ENCODE measurements around the gene AMIGO3. TPM values are rescaled to one million over a fixed set of nuclear protein-coding genes. Genes with fewer than 3 reads are reported as not detected.

AMIGO3 gene
- total and polyA plus RNA-seq, 2 experiments from 2014 or later: 2.9 to 10.4 TPM

GRCh38 chr3:49668861-49669260 lies 50.6 kb downstream of the AMIGO3 start:
- no peaks in the 10 kb centered on the region for H3K9me3 Mint-ChIP-seq
- no peaks in the 10 kb centered on the region for H3F3A ChIP-seq (replicated peaks; ENCODE audit: low read depth)
- 0 out of 2 replicates have a peak, but pooled peaks cover 3% of the 10 kb centered on the region for H4K20me1 ChIP-seq (replicated peaks; ENCODE audit: insufficient read depth)
- H3K4me3 Mint-ChIP-seq: no peak overlapping the region
- no peaks in the 10 kb centered on the region for H3K9me2 ChIP-seq (ENCODE audit: insufficient read depth)
- no peak overlapping the region for H3K27ac Mint-ChIP-seq
- H3K79me2 ChIP-seq (replicated peaks; ENCODE audit: insufficient read depth): no peaks in the 10 kb centered on the region
- ATAC-seq: no peak
- TF ChIP-seq, protein P1, sequence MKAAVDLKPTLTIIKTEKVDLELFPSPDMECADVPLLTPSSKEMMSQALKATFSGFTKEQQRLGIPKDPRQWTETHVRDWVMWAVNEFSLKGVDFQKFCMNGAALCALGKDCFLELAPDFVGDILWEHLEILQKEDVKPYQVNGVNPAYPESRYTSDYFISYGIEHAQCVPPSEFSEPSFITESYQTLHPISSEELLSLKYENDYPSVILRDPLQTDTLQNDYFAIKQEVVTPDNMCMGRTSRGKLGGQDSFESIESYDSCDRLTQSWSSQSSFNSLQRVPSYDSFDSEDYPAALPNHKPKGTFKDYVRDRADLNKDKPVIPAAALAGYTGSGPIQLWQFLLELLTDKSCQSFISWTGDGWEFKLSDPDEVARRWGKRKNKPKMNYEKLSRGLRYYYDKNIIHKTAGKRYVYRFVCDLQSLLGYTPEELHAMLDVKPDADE (IDR thresholded peaks at IDR 0.05): no peak
- TF ChIP-seq, protein P2, sequence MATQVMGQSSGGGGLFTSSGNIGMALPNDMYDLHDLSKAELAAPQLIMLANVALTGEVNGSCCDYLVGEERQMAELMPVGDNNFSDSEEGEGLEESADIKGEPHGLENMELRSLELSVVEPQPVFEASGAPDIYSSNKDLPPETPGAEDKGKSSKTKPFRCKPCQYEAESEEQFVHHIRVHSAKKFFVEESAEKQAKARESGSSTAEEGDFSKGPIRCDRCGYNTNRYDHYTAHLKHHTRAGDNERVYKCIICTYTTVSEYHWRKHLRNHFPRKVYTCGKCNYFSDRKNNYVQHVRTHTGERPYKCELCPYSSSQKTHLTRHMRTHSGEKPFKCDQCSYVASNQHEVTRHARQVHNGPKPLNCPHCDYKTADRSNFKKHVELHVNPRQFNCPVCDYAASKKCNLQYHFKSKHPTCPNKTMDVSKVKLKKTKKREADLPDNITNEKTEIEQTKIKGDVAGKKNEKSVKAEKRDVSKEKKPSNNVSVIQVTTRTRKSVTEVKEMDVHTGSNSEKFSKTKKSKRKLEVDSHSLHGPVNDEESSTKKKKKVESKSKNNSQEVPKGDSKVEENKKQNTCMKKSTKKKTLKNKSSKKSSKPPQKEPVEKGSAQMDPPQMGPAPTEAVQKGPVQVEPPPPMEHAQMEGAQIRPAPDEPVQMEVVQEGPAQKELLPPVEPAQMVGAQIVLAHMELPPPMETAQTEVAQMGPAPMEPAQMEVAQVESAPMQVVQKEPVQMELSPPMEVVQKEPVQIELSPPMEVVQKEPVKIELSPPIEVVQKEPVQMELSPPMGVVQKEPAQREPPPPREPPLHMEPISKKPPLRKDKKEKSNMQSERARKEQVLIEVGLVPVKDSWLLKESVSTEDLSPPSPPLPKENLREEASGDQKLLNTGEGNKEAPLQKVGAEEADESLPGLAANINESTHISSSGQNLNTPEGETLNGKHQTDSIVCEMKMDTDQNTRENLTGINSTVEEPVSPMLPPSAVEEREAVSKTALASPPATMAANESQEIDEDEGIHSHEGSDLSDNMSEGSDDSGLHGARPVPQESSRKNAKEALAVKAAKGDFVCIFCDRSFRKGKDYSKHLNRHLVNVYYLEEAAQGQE (IDR thresholded peaks at IDR 0.05; ENCODE audit: unreplicated experiment): no peak
- TF ChIP-seq, protein P3, sequence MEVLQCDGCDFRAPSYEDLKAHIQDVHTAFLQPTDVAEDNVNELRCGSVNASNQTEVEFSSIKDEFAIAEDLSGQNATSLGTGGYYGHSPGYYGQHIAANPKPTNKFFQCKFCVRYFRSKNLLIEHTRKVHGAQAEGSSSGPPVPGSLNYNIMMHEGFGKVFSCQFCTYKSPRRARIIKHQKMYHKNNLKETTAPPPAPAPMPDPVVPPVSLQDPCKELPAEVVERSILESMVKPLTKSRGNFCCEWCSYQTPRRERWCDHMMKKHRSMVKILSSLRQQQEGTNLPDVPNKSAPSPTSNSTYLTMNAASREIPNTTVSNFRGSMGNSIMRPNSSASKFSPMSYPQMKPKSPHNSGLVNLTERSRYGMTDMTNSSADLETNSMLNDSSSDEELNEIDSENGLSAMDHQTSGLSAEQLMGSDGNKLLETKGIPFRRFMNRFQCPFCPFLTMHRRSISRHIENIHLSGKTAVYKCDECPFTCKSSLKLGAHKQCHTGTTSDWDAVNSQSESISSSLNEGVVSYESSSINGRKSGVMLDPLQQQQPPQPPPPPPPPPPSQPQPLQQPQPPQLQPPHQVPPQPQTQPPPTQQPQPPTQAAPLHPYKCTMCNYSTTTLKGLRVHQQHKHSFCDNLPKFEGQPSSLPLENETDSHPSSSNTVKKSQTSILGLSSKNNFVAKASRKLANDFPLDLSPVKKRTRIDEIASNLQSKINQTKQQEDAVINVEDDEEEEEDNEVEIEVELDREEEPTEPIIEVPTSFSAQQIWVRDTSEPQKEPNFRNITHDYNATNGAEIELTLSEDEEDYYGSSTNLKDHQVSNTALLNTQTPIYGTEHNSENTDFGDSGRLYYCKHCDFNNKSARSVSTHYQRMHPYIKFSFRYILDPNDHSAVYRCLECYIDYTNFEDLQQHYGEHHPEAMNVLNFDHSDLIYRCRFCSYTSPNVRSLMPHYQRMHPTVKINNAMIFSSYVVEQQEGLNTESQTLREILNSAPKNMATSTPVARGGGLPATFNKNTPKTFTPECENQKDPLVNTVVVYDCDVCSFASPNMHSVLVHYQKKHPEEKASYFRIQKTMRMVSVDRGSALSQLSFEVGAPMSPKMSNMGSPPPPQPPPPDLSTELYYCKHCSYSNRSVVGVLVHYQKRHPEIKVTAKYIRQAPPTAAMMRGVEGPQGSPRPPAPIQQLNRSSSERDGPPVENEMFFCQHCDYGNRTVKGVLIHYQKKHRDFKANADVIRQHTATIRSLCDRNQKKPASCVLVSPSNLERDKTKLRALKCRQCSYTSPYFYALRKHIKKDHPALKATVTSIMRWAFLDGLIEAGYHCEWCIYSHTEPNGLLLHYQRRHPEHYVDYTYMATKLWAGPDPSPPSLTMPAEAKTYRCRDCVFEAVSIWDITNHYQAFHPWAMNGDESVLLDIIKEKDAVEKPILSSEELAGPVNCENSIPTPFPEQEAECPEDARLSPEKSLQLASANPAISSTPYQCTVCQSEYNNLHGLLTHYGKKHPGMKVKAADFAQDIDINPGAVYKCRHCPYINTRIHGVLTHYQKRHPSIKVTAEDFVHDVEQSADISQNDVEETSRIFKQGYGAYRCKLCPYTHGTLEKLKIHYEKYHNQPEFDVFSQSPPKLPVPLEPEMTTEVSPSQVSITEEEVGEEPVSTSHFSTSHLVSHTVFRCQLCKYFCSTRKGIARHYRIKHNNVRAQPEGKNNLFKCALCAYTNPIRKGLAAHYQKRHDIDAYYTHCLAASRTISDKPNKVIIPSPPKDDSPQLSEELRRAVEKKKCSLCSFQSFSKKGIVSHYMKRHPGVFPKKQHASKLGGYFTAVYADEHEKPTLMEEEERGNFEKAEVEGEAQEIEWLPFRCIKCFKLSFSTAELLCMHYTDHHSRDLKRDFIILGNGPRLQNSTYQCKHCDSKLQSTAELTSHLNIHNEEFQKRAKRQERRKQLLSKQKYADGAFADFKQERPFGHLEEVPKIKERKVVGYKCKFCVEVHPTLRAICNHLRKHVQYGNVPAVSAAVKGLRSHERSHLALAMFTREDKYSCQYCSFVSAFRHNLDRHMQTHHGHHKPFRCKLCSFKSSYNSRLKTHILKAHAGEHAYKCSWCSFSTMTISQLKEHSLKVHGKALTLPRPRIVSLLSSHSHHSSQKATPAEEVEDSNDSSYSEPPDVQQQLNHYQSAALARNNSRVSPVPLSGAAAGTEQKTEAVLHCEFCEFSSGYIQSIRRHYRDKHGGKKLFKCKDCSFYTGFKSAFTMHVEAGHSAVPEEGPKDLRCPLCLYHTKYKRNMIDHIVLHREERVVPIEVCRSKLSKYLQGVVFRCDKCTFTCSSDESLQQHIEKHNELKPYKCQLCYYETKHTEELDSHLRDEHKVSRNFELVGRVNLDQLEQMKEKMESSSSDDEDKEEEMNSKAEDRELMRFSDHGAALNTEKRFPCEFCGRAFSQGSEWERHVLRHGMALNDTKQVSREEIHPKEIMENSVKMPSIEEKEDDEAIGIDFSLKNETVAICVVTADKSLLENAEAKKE (CRISPR knock-in tag; IDR thresholded peaks at IDR 0.05): no peak
- TF ChIP-seq CREB1 (CRISPR knock-in tag; IDR thresholded peaks at IDR 0.05; ENCODE audit: low read depth): no peak
- no peak for TF ChIP-seq EZH2 (IDR thresholded peaks at IDR 0.05; ENCODE audit: low read depth, unreplicated experiment)
- no peak for TF ChIP-seq NANOG (IDR thresholded peaks at IDR 0.05; ENCODE audit: borderline replicate concordance)
- TF ChIP-seq EZH2phosphoT487 (IDR thresholded peaks at IDR 0.05; ENCODE audit: unreplicated experiment): no peak
- no peak for TF ChIP-seq ZNF331 (CRISPR knock-in tag; IDR thresholded peaks at IDR 0.05; ENCODE audit: low read depth)
- TF ChIP-seq STAT1 (IDR thresholded peaks at IDR 0.05; ENCODE audit: unreplicated experiment): no peak
- TF ChIP-seq ZNF114 (CRISPR knock-in tag; IDR thresholded peaks at IDR 0.05): no peak
- no peak for TF ChIP-seq JUNB (IDR thresholded peaks at IDR 0.05; ENCODE audit: unreplicated experiment)
- TF ChIP-seq CTCF (conservative IDR thresholded peaks at IDR 0.05; ENCODE audit: low read depth in 2 of 2): no peak
- no peak for TF ChIP-seq POLR2AphosphoS5 (IDR thresholded peaks at IDR 0.05; ENCODE audit: low read depth)
- H3K4me1 Mint-ChIP-seq: peaks cover 39% of the 10 kb centered on the region
- H3K4me2 ChIP-seq: no peak overlapping the region
- H3K36me3 ChIP-seq (ENCODE audit: insufficient read depth): no peaks in the 10 kb centered on the region
- H2AFZ ChIP-seq: no peak overlapping the region
- no peaks in the 10 kb centered on the region for H3K27me3 ChIP-seq (ENCODE audit: insufficient read depth)
- H3K4me3 ChIP-seq: no peak overlapping the region
- no peak overlapping the region for H3K27ac ChIP-seq (ENCODE audit: low read depth)
- H3K27me3 Mint-ChIP-seq (ENCODE audit: insufficient read depth, low read depth, poor library complexity): peaks cover 10% of the 10 kb centered on the region
- peaks cover 12% of the 10 kb centered on the region for H3K4me1 ChIP-seq (ENCODE audit: insufficient read depth)
- DNase-seq (ENCODE audit: low spot score): no peak
- H3K36me3 Mint-ChIP-seq (ENCODE audit: low read depth): no peaks in the 10 kb centered on the region; the same call in 2 of the 3 replicates
